PC-9 (cell line): ENCODE results near the gene UST.

Source experiments
- EZH2 ChIP-seq: fragments of 200-600 bp; sonication (generic); IDR thresholded peaks from 2 replicates; pipeline ENCODE4 v1.8.0; 2017; ENCODE audit warnings: antibody characterized with exemption, low read depth
- TF ChIP-seq, protein P1 (sequence below): fragments of 200-600 bp; sonication (generic); conservative IDR thresholded peaks from 2 replicates; pipeline ENCODE4 v1.6.1; 2017; ENCODE audit warnings: mixed run types, antibody characterized with exemption, mild to moderate bottlenecking, moderate library complexity

DNA sequence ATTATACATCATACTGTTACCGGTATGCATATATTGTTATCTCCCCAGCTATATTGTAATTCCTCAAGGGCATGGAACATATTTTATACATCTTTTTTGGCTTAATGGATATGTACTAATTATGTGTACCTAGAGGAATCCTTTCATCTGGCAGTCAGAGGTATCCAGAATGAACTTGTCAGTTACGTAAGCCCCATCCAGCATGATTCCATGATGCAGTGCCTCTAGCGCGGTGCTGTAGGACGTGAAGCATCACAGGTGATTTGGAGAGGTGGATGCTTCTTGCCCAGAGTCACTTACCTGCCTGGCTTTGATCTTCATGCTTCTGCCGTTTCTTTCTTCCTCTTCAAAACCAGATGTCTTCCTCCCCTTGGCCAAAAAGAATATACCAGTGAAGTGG lies 159.1 kb downstream of the UST start:
- TF ChIP-seq EZH2, result no peak
- TF ChIP-seq, protein P1, sequence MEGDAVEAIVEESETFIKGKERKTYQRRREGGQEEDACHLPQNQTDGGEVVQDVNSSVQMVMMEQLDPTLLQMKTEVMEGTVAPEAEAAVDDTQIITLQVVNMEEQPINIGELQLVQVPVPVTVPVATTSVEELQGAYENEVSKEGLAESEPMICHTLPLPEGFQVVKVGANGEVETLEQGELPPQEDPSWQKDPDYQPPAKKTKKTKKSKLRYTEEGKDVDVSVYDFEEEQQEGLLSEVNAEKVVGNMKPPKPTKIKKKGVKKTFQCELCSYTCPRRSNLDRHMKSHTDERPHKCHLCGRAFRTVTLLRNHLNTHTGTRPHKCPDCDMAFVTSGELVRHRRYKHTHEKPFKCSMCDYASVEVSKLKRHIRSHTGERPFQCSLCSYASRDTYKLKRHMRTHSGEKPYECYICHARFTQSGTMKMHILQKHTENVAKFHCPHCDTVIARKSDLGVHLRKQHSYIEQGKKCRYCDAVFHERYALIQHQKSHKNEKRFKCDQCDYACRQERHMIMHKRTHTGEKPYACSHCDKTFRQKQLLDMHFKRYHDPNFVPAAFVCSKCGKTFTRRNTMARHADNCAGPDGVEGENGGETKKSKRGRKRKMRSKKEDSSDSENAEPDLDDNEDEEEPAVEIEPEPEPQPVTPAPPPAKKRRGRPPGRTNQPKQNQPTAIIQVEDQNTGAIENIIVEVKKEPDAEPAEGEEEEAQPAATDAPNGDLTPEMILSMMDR, result no peak
